CD14-positive monocyte (primary cell): ENCODE data around the gene GRAP. TPM values are rescaled to one million over a fixed set of nuclear protein-coding genes. Genes with fewer than 3 reads are reported as not detected.

Source experiments
- DNase-seq, 3 donors: peaks; one replicate each; pipeline ENCODE4 v3.0.0-alpha.2; 2011 to 2022
- H2AFZ ChIP-seq: 2 replicates; pipeline ENCODE4 v1.6.0; 2012; ENCODE audit warnings: mild to moderate bottlenecking, low read depth, low read length, inconsistent platforms; ENCODE audit not compliant: insufficient read depth, poor library complexity, severe bottlenecking
- H3K27ac ChIP-seq, 2 donors: 1 replicate in 1 of 2; 2 replicates in 1 of 2; pipeline ENCODE4 v1.5.1; 2012 to 2013; ENCODE audit warnings: low read length in 2 of 2, control low read depth in 1 of 2, inconsistent platforms in 1 of 2, low read depth in 1 of 2, mild to moderate bottlenecking in 1 of 2
- H3K27me3 ChIP-seq, 2 donors: one replicate each; pipeline versions ENCODE4 v1.6.0 to v1.6.1; 2011 to 2013; ENCODE audit warnings: low read length in 2 of 2; ENCODE audit not compliant: control insufficient read depth in 2 of 2, insufficient read depth in 2 of 2
- H3K36me3 ChIP-seq, 2 donors: replicated peaks in 1 of 2; 1 replicate in 1 of 2; 2 replicates in 1 of 2; pipeline versions ENCODE4 v1.5.1 to v1.6.1; 2012 to 2013; ENCODE audit warnings: low read length in 2 of 2, control low read depth in 1 of 2, inconsistent platforms in 1 of 2, mild to moderate bottlenecking in 1 of 2; ENCODE audit not compliant: insufficient read depth in 2 of 2, control insufficient read depth in 1 of 2
- H3K4me1 ChIP-seq, 2 donors: 1 replicate in 1 of 2; 2 replicates in 1 of 2; pipeline versions ENCODE4 v1.5.1 to v1.6.1; 2012 to 2013; ENCODE audit warnings: low read length in 2 of 2, control low read depth in 1 of 2, inconsistent platforms in 1 of 2, mild to moderate bottlenecking in 1 of 2, moderate library complexity in 1 of 2; ENCODE audit not compliant: insufficient read depth in 2 of 2, control insufficient read depth in 1 of 2
- H3K4me2 ChIP-seq: replicated peaks from 2 replicates; pipeline ENCODE3; 2012; ENCODE audit warnings: low read length, moderate library complexity, mild to moderate bottlenecking; ENCODE audit not compliant: poor library complexity, severe bottlenecking; ENCODE audit errors: extremely low read depth
- H3K4me3 ChIP-seq, 3 experiments: fragments of 200-600 bp in 1 of 3; sonication (generic) in 1 of 3; replicated peaks in 1 of 3; 1 replicate in 2 of 3; 2 replicates in 1 of 3; pipeline ENCODE4 v1.5.1; 2011 to 2013; ENCODE audit warnings: low read length in 3 of 3, mild to moderate bottlenecking in 3 of 3, control low read depth in 2 of 3, low read depth in 2 of 3, inconsistent platforms in 1 of 3, moderate library complexity in 1 of 3
- H3K79me2 ChIP-seq: 2 replicates; pipeline ENCODE4 v1.6.0; 2012; ENCODE audit warnings: mild to moderate bottlenecking, control low read depth, inconsistent platforms, low read length, moderate library complexity; ENCODE audit not compliant: insufficient read depth
- H3K9ac ChIP-seq: 2 replicates; pipeline ENCODE4 v1.6.0; 2017; ENCODE audit warnings: low read length, mild to moderate bottlenecking; ENCODE audit not compliant: insufficient read depth, poor library complexity, severe bottlenecking
- H3K9me3 ChIP-seq, 2 donors: replicated peaks in 1 of 2; 1 replicate in 1 of 2; 2 replicates in 1 of 2; pipeline versions ENCODE4 v1.5.1 to v1.6.1; 2012 to 2013; ENCODE audit warnings: low read length in 2 of 2, control low read depth in 1 of 2; ENCODE audit not compliant: control insufficient read depth in 1 of 2, insufficient read depth in 1 of 2
- H4K20me1 ChIP-seq: 2 replicates; pipeline ENCODE4 v1.6.0; 2012; ENCODE audit warnings: mild to moderate bottlenecking, low read length, control low read depth, moderate library complexity; ENCODE audit not compliant: insufficient read depth
- H3K27ac Mint-ChIP-seq, 7 donors: one replicate each; pipeline ENCODE4 v1.8.0; 2020; ENCODE audit warnings: mild to moderate bottlenecking in 7 of 7, mixed read lengths in 7 of 7, moderate library complexity in 6 of 7, inconsistent platforms in 2 of 7
- H3K27me3 Mint-ChIP-seq, 3 donors: one replicate each; pipeline ENCODE4 v1.8.0; 2021 to 2022; ENCODE audit warnings: low read depth in 3 of 3, mild to moderate bottlenecking in 3 of 3, mixed read lengths in 3 of 3, moderate library complexity in 3 of 3, inconsistent platforms in 1 of 3
- H3K36me3 Mint-ChIP-seq, 2 donors: one replicate each; pipeline ENCODE4 v1.8.0; 2020; ENCODE audit warnings: mixed read lengths in 2 of 2, inconsistent platforms in 1 of 2, mild to moderate bottlenecking in 1 of 2
- H3K4me1 Mint-ChIP-seq: one replicate; pipeline ENCODE4 v1.8.0; 2020; ENCODE audit warnings: mild to moderate bottlenecking, mixed read lengths
- H3K4me3 Mint-ChIP-seq, 2 donors: one replicate each; pipeline ENCODE4 v1.8.0; 2020; ENCODE audit warnings: mild to moderate bottlenecking in 2 of 2, mixed read lengths in 2 of 2, moderate library complexity in 1 of 2
- H3K9me3 Mint-ChIP-seq, 7 donors: one replicate each; pipeline ENCODE4 v1.8.0; 2020 to 2022; ENCODE audit warnings: mixed read lengths in 7 of 7, mild to moderate bottlenecking in 6 of 7, moderate library complexity in 6 of 7, inconsistent platforms in 2 of 7
- CTCF ChIP-seq: fragments of 200-600 bp; IDR thresholded peaks from one replicate; pipeline ENCODE4 v1.8.0; 2022; ENCODE audit warnings: antibody characterized with exemption, mild to moderate bottlenecking
- WGBS: methylation state at CpG from one replicate; pipeline ENCODE4 v1.1.5; 2013; ENCODE audit warnings: missing lambda C conversion rate; ENCODE audit not compliant: insufficient coverage; 5-methylcytosine and 5-hydroxymethylcytosine counted together
- intact Hi-C, 2 donors: fragments of 100-400 bp; cut with micrococcal nuclease; formaldehyde crosslinking; loops; one replicate each; pipeline versions ENCODE4 v1.15.0 to v1.15.1; 2023
- polyA plus RNA-seq, 3 donors: library from polyadenylated mRNA; depleted of rRNA in 1 of 3; unstranded in 2 of 3; stranded (reverse) in 1 of 3; fragments of 300-500 nt in 2 of 3; fragments of >200 nt in 1 of 3; fragmentation: Illumina TruSeq in 2 of 3; gene quantifications; 1 replicate in 2 of 3; 2 replicates in 1 of 3; pipeline ENCODE4 v1.2.3, GENCODE V29; 2012 to 2021

GRAP gene
- polyA plus RNA-seq, 3 donors: 3.9 to 5.9 (median 4.5) TPM

GRCh38 chr17:18991531-18992315 is 55.0 kb downstream of the GRAP start:
- Mint-ChIP-seq H3K27me3 (peaks cover 15 to 35% (median 16%) of the 10 kb centered on the region in 3 donors), H3K4me1 (peaks cover 7% of the 10 kb centered on the region), H3K36me3 (peaks cover 0 to 6% of the 10 kb centered on the region in 2 donors), H3K27ac (peak overlapping the region in 1 of 7 donors; percentile 52), H3K4me3 (no peak overlapping the region), H3K9me3 (peaks cover 4 to 18% (median 11%) of the 10 kb centered on the region in 7 donors)
- Histone ChIP-seq H3K4me2 (no peak overlapping the region), H4K20me1 (no peaks in the 10 kb centered on the region), H3K4me1 (no peaks in the 10 kb centered on the region), H3K27ac (no peak overlapping the region), H2AFZ (no peak overlapping the region), H3K4me3 (no peak overlapping the region), H3K9ac (no peak overlapping the region), H3K9me3 (no peaks in the 10 kb centered on the region), H3K27me3 (peaks cover 0 to 11% of the 10 kb centered on the region in 2 donors), H3K79me2 (no peaks in the 10 kb centered on the region), H3K36me3 (no peaks in the 10 kb centered on the region)
- WGBS: 96% methylated on average over 14 of the region's 20 CpGs
- intact Hi-C loops: no loop called here
- no peak for DNase-seq
- TF ChIP-seq CTCF: no peak

- Histone ChIP-seq H3K9ac (no peak overlapping the region), H3K4me1 (no peaks in the 10 kb centered on the region), H3K4me2 (no peak overlapping the region), H3K9me3 (no peaks in the 10 kb centered on the region), H3K36me3 (no peaks in the 10 kb centered on the region), H3K4me3 (no peak overlapping the region), H3K27me3 (peaks cover 0 to 11% of the 10 kb centered on the region in 2 donors), H3K27ac (no peak overlapping the region), H4K20me1 (no peaks in the 10 kb centered on the region), H3K79me2 (no peaks in the 10 kb centered on the region), H2AFZ (no peak overlapping the region)
- no peak for DNase-seq
- H3K4me1 Mint-ChIP-seq: peaks cover 7% of the 10 kb centered on the region
- H3K27me3 Mint-ChIP-seq: peaks cover 12 to 31% (median 15%) of the 10 kb centered on the region in 3 donors
- intact Hi-C loops: no loop called here
- TF ChIP-seq CTCF: no peak
- no peak overlapping the region for H3K27ac Mint-ChIP-seq
- H3K4me3 Mint-ChIP-seq: no peak overlapping the region
- H3K36me3 Mint-ChIP-seq: peaks cover 0 to 6% of the 10 kb centered on the region in 2 donors
- WGBS: 93% methylated on average over 5 of the region's 6 CpGs
- peaks cover 0 to 13% (median 6%) of the 10 kb centered on the region in 7 donors for H3K9me3 Mint-ChIP-seq
Observed at GRCh38 chr17:18990331-18990730, 56.4 kb downstream of the GRAP start.
